GM10266 (cell line): ENCODE measurements around the gene GIMAP2.

Experiments
- DNase-seq: peaks from one replicate; pipeline ENCODE4 v3.0.0; 2012; ENCODE audit errors: extremely low spot score
- CTCF ChIP-seq: IDR thresholded peaks from 2 replicates; pipeline ENCODE4 v1.5.1; 2012; ENCODE audit warnings: mild to moderate bottlenecking, low read depth; ENCODE audit not compliant: control insufficient read depth, insufficient read depth; ENCODE audit errors: missing control alignments

Gene GIMAP2

GRCh38 chr7:150740053-150740452 is 54.5 kb downstream of the GIMAP2 start:
- no peak for DNase-seq
- TF ChIP-seq CTCF: no peak

- no peak for DNase-seq
- no peak for TF ChIP-seq CTCF
Observed at GRCh38 chr7:150742286-150742968, 56.9 kb downstream of the GIMAP2 start.
